GM13976 (cell line): Measurements from ENCODE around the gene POFUT2.

ENCODE experiments used
- DNase-seq: peaks from one replicate; pipeline ENCODE4 v3.0.0; 2012; ENCODE audit warnings: low spot score
- CTCF ChIP-seq: IDR thresholded peaks from 2 replicates; pipeline ENCODE4 v1.5.1; 2012; ENCODE audit warnings: borderline replicate concordance, mild to moderate bottlenecking; ENCODE audit not compliant: insufficient read depth; ENCODE audit errors: extremely low read depth, missing control alignments, control extremely low read depth
- in situ Hi-C: fragments of 300-500 bp; cut with MboI; formaldehyde crosslinking; loops from one replicate; pipeline ENCODE4 v1.12.0; 2022; ENCODE audit warnings: low sequenced_read_pairs, mixed read lengths, inconsistent platforms; ENCODE audit not compliant: unreplicated experiment

POFUT2 gene

DNA sequence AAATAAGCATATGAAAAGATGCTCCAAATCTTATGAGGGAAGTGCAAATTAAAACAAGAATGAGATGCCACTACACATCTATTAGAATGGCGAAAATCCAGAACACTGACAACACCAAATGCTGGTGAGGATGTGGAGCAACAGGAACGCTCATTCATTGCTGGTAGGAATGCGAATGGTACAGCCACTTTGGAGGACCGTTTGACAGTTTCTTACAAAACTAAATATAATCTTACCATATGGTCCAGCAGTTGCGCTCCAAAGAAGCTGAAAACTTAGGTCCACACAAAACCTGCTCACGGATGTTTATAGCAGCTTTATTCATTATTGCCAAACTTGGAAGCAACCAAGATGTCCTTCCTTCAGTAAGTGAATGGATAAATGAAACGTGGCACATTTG, 50.3 kb downstream of the POFUT2 start:
- no peak for DNase-seq
- in situ Hi-C loops, result no loop called here
- TF ChIP-seq CTCF, result no peak

GRCh38 chr21:45236481-45236880, 51.2 kb downstream of the POFUT2 start:
- in situ Hi-C loops, result no loop called here
- DNase-seq, result no peak
- TF ChIP-seq CTCF, result peak; percentile 15

DNA sequence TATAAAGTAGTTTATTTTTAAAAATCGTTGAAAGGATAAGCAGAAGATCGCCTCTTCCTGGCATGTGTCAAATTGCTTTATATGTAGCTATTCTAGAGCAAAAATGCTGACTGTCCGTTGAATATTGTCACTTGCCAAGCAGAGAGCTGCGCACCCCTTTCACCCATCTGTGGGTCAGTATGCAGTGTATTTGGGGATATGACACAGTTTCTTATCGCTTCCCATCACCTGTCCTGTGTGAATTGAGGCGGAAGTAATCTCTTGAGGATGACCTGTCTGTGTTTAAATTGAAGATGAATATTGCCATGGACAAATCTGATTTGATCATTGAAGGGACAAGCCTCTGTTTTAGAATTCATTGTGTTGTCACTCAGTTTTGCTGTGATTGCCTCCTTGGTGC, 52.2 kb downstream of the POFUT2 start:
- DNase-seq, result no peak
- in situ Hi-C loops, result no loop called here
- TF ChIP-seq CTCF, result no peak

- DNase-seq, result no peak
- no peak for TF ChIP-seq CTCF
- in situ Hi-C loops, result no loop called here
Observed at GRCh38 chr21:45234965-45235364, 52.7 kb downstream of the POFUT2 start.

- no peak for DNase-seq
- TF ChIP-seq CTCF, result no peak
- in situ Hi-C loops, result no loop called here
Observed at GRCh38 chr21:45234127-45234526, 53.6 kb downstream of the POFUT2 start.

- in situ Hi-C loops, result no loop called here
Observed at GRCh38 chr21:45231705-45232104, 56.0 kb downstream of the POFUT2 start.

More at GRCh38 chr21:45231705-45232104, 56.0 kb downstream of the POFUT2 start:
- no peak for TF ChIP-seq CTCF
- DNase-seq, result no peak
